Right atrium auricular region (tissue), 2 donors: ENCODE results near the gene MRPL58. TPM values are rescaled to one million over a fixed set of nuclear protein-coding genes. Genes with fewer than 3 reads are reported as not detected.
"Not testable (repeated sequence)": the region's sequence is repeated elsewhere in the genome, so short reads cannot be mapped to it uniquely, and the experiment has no call there.

Experiments used
- DNase-seq: peaks from one replicate; pipeline ENCODE4 v3.0.0-alpha.2; 2019; ENCODE audit warnings: low spot score
- H3K27ac ChIP-seq, 2 donors: fragments of 200-600 bp; sonication (generic); 1 replicate in 1 of 2; 2 replicates in 1 of 2; pipeline ENCODE4 v1.5.1; 2016 to 2019
- H3K27me3 ChIP-seq, 2 donors: fragments of 200-600 bp; sonication (generic); one replicate each; pipeline versions ENCODE4 v1.5.1 to v1.6.0; 2017 to 2019
- H3K36me3 ChIP-seq: fragments of 200-600 bp; sonication (generic); one replicate; pipeline ENCODE4 v1.5.1; 2016
- H3K4me1 ChIP-seq, 2 donors: fragments of 200-600 bp; sonication (generic); one replicate each; pipeline versions ENCODE4 v1.5.1 to v1.6.0; 2017 to 2019
- H3K4me3 ChIP-seq, 2 donors: fragments of 200-600 bp; sonication (generic); 1 replicate in 1 of 2; 2 replicates in 1 of 2; pipeline ENCODE4 v1.5.1; 2017 to 2019; ENCODE audit warnings: mild to moderate bottlenecking in 1 of 2, moderate library complexity in 1 of 2
- H3K9me3 ChIP-seq, 2 donors: fragments of 200-600 bp; sonication (generic); one replicate each; pipeline ENCODE4 v1.5.1; 2019
- total RNA-seq, 2 donors: library from RNA; depleted of rRNA; stranded (reverse); fragments of >200 nt; gene quantifications; one replicate each; pipeline ENCODE4 v1.1.0, GENCODE V29; 2016
- TF ChIP-seq, protein P1 (sequence below), 2 donors: fragments of 200-600 bp; sonication (generic); IDR thresholded peaks; one replicate each; pipeline ENCODE4 v1.5.1; 2019; ENCODE audit warnings: antibody characterized with exemption in 2 of 2

The MRPL58 gene
- total RNA-seq, 2 donors from 2014 or later = 44.8 to 104 TPM

DNA sequence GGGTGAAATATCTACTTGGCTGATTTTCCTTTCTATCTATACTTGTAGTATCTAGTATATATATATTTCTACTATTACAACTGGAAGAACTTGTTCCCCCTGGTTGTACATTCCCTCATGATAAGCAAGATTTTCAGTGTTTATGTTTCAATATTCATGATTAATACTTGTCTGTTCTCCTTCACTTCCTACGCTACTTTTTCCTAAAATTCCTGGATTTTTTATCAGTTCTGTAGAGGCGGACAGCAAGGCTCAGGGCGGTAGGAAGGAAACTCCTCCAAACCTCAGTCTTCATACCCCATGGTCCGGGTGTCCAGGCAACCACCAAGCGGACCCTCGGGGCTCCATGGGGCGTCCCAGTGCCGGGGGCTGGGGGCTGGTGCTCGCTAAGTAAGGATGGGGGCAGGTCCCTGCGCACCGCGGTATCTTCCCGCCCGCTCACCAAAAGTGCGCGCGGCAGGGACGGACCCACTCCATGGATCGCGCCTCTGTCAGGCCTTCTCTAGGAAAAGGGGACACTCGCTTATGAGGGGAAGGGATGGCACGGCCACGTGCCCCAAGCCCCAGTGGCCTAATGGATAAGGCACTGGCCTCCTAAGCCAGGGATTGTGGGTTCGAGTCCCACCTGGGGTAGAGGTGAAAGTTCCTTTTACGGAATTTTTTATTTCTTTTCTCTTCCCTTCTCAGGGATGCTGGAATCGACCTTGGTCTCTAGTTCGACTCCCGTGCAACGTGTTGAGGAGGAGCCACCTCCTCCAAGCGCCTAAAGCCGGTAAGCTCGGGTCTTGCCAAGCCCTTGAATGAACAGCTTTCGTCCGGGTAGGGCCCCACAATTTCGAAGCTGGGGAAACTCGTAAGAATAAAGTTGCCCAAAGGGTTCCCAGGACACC, 21.1 kb downstream of the MRPL58 start:
- Histone ChIP-seq H3K4me3 (peak overlapping the region; percentile 68 to 76), H3K27ac (peak overlapping the region; percentile 95 to 98), H3K4me1 (peaks cover 0 to 44% of the 10 kb centered on the region in 2 donors), H3K36me3 (peaks cover 6% of the 10 kb centered on the region), H3K27me3 (no peaks in the 10 kb centered on the region), H3K9me3 (no peaks in the 10 kb centered on the region)
- peak; percentile 98 for DNase-seq
- TF ChIP-seq, protein P1, sequence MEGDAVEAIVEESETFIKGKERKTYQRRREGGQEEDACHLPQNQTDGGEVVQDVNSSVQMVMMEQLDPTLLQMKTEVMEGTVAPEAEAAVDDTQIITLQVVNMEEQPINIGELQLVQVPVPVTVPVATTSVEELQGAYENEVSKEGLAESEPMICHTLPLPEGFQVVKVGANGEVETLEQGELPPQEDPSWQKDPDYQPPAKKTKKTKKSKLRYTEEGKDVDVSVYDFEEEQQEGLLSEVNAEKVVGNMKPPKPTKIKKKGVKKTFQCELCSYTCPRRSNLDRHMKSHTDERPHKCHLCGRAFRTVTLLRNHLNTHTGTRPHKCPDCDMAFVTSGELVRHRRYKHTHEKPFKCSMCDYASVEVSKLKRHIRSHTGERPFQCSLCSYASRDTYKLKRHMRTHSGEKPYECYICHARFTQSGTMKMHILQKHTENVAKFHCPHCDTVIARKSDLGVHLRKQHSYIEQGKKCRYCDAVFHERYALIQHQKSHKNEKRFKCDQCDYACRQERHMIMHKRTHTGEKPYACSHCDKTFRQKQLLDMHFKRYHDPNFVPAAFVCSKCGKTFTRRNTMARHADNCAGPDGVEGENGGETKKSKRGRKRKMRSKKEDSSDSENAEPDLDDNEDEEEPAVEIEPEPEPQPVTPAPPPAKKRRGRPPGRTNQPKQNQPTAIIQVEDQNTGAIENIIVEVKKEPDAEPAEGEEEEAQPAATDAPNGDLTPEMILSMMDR (IDR thresholded peaks at IDR 0.05) = no peak

DNA sequence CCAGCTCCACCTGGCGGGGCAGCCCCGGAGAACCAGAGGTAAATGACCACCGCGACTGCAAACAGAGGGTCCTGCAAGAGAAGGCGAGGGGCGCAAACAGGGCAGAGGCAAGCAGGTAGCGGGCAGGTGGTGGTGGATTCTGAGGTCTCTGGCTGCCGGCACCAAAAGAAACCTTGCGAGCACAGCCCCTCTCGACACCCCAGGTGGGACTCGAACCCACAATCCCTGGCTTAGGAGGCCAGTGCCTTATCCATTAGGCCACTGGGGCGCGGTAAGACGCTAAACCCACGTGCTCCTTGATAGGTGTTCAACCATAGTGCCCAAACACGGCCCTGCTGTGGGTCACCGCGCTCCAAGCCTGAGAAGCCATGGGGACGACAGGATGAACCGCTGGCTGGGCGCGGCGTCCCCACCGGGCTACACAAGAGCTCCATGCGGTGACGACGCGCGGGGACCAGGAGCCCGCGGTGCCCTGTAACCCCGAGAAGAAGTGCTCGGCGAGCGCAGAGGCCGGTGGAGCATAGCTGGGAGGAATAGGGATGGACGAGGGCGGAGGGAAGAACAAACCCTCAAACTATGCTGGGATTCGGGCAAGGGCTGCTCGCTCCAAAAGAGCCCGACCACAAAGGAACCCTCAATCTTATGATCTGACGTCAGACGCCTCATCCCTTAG, 21.9 kb downstream of the MRPL58 start:
- H3K36me3 ChIP-seq = peaks cover 14% of the 10 kb centered on the region
- peak overlapping the region; percentile 95 to 98 for H3K27ac ChIP-seq
- peak overlapping the region; percentile 68 to 76 for H3K4me3 ChIP-seq
- TF ChIP-seq, protein P1 (IDR thresholded peaks at IDR 0.05) = no peak
- no peaks in the 10 kb centered on the region for H3K9me3 ChIP-seq
- H3K27me3 ChIP-seq = no peaks in the 10 kb centered on the region
- H3K4me1 ChIP-seq = peaks cover 0 to 44% of the 10 kb centered on the region in 2 donors
- peak; percentile 93 for DNase-seq

DNA sequence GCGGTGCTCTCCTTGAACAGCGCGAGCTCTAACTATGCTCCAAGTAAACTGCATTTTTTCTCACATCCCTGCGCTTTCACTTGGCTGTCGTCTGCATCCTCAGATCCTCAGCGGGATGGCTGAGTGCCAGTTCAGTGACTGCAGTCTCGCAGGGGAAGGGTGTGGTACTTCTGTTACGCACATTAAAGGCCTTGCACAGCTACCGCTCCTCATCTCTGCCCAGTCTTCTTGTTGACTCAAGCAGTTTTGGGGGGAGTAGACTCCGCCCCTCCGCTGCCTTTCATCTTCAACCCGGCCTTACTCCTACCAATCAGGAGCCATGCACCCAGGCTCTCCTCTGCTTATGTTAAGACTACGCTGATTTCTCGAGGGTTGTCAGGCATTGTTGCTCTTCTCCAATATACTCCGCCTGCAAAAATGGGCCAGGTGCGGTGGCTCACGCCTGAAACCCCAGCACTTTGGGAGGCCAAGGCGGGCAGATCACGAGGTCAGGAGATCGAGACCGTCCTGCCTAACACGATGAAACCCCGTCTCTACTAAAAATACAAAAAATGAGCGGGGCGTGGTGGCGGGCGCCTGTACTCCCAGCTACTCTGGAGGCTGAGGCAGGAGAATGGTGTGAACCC, 24.3 kb downstream of the MRPL58 start:
- H3K4me1 ChIP-seq = peaks cover 0 to 44% of the 10 kb centered on the region in 2 donors
- TF ChIP-seq, protein P1 (IDR thresholded peaks at IDR 0.05) = no peak
- H3K4me3 ChIP-seq = peak overlapping the region in 1 of 2 donors; percentile 26
- no peaks in the 10 kb centered on the region for H3K27me3 ChIP-seq
- peak; percentile 97 for DNase-seq
- no peaks in the 10 kb centered on the region for H3K9me3 ChIP-seq
- H3K36me3 ChIP-seq = peaks cover 36% of the 10 kb centered on the region
- H3K27ac ChIP-seq = peak overlapping the region; percentile 95 to 98

DNA sequence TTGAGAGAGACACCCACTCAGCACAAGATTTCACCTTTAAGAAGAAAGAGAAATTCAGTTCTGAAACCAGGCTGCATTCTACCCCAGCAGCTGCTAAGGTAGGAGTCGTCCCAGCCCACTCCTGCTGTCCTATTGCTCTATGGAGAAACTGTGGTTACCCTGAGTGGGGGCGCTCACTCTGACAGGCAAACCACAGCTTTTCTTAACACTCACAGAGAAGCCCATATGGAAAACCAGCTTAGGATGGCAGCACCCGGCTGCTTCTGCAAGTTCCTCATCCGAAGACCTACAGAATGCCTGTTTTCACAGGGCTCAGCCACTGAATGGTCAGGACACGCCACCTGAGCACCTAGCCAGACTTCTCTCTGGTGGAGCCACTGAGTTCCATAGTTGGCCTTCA, 26.8 kb downstream of the MRPL58 start:
- Histone ChIP-seq H3K9me3 (no peaks in the 10 kb centered on the region), H3K36me3 (peaks cover 44% of the 10 kb centered on the region), H3K4me1 (peaks cover 0 to 20% of the 10 kb centered on the region in 2 donors), H3K27me3 (no peaks in the 10 kb centered on the region), H3K27ac (no peak overlapping the region), H3K4me3 (no peak overlapping the region)
- TF ChIP-seq, protein P1 (IDR thresholded peaks at IDR 0.05) = no peak
- DNase-seq = no peak

DNA sequence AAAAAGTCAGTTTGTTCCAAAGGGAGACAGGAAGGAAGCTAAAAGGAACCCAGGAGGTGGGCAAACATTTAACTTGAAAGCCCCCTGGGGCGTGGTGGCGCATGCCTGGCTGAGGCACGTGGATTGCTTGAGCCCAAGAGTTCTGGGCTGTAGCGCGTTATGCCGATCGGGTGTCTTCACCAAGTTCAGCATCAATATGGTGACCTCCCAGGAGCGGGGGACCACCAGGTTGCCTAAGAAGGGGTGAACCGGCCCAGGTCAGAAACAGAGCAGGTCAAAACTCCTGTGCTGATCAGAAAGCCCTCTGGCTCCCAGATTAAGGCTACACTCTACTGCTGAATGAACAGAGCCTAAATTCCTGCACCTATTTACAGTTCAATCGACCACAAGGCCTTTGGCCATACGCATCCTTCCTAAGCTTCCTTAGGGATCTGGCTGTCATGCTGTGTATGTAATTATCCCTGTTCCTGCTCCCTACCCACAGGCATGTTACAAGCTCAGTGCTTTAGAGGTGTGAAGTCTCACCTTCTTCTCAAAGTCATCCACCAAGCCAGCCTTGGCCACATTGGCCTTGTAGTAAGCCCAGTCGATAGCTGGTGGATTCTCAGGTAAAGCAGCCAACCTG, 29.3 kb downstream of the MRPL58 start:
- no peaks in the 10 kb centered on the region for H3K27me3 ChIP-seq
- H3K4me1 ChIP-seq = peaks cover 0 to 13% of the 10 kb centered on the region in 2 donors
- H3K9me3 ChIP-seq = no peaks in the 10 kb centered on the region
- TF ChIP-seq, protein P1 (IDR thresholded peaks at IDR 0.05) = no peak
- H3K4me3 ChIP-seq = no peak overlapping the region
- no peak overlapping the region for H3K27ac ChIP-seq
- H3K36me3 ChIP-seq = peaks cover 44% of the 10 kb centered on the region
- DNase-seq = no peak

DNA sequence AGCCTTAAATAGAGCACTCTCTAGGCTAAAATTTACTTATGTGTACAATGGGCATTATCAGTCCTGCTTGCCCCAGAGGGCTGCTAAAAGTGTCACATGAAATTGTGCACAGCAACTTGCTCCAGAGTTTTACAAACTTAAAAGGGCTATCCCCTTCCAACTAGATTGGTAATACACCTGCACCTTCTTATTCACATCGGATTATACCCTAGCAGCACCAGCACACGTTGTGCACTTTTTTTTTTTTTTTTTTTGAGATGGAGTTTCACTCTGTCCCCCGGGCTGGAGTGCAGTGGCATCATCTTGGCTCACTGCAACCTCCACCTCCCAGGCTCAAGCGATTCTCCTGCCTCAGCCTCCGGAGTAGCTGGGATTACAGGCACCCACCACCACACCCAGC, 31.3 kb downstream of the MRPL58 start:
- H3K27ac ChIP-seq, H3K9me3 ChIP-seq, H3K4me3 ChIP-seq, DNase-seq, H3K27me3 ChIP-seq: not testable (repeated sequence)
- Histone ChIP-seq H3K4me1 (peaks cover 0 to 25% of the 10 kb centered on the region in 2 donors), H3K36me3 (peaks cover 36% of the 10 kb centered on the region)
